ENCODE data around the gene CDCA3. TPM values are rescaled to one million over a fixed set of nuclear protein-coding genes. Genes with fewer than 3 reads are reported as not detected.

CDCA3 gene
- total RNA-seq, 1 donor from 2014 or later: 3.2 TPM

DNA sequence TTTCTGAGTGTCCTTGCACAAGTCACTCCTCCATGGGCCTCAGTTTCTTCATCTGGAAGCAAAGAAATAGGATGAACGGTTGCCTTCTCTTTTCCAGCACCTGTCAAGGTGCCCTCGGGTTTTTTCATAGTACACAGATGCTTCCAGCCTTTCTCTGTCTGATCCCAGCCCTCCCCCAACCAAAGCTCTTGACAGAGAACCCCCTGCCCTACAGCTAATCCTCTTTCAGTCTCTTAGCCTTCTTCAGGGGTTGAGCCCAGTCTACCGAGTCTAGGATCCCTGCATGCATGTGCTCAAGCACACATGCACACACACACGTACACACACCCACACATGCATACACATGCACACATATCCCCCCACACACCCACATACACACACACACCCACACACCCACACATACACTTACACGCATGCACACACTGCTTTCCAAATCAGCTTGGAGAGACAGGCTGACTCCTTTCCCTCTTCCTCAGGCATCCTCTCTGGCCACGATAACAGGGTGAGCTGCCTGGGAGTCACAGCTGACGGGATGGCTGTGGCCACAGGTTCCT is 4.7 kb downstream of the CDCA3 start:
- Histone ChIP-seq H2AFZ (ENCODE audit: low read depth, low read length) (no peak overlapping the region), H3K27ac (ENCODE audit: low read depth, low read length) (no peak overlapping the region), H3K4me3 (ENCODE audit: insufficient read depth, low read depth, low read length) (no peak overlapping the region), H3K4me2 (ENCODE audit: low read length) (no peak overlapping the region), H3K9ac (ENCODE audit: low read length) (no peak overlapping the region), H3K27me3 (ENCODE audit: insufficient read depth, low read length) (no peaks in the 10 kb centered on the region), H3K4me1 (ENCODE audit: insufficient read depth, low read length) (peaks cover 8% of the 10 kb centered on the region), H3K36me3 (ENCODE audit: insufficient read depth, low read length) (peaks cover 36% of the 10 kb centered on the region), H3K79me2 (ENCODE audit: insufficient read depth, low read length) (peaks cover 40% of the 10 kb centered on the region), H3K9me3 (ENCODE audit: insufficient read depth, low read depth, low read length) (no peaks in the 10 kb centered on the region), H4K20me1 (ENCODE audit: insufficient read depth, low read length) (peaks cover 38% of the 10 kb centered on the region)
- Mint-ChIP-seq H3K9me3 (ENCODE audit: unreplicated experiment) (no peaks in the 10 kb centered on the region), H3K4me3 (ENCODE audit: unreplicated experiment) (no peak overlapping the region), H3K4me1 (ENCODE audit: low read depth, unreplicated experiment) (peaks cover 1% of the 10 kb centered on the region), H3K36me3 (ENCODE audit: low read depth, unreplicated experiment) (peaks cover 13% of the 10 kb centered on the region), H3K27me3 (ENCODE audit: low read depth, unreplicated experiment) (no peaks in the 10 kb centered on the region), H3K27ac (ENCODE audit: unreplicated experiment) (no peak overlapping the region)
- TF ChIP-seq, protein P1, sequence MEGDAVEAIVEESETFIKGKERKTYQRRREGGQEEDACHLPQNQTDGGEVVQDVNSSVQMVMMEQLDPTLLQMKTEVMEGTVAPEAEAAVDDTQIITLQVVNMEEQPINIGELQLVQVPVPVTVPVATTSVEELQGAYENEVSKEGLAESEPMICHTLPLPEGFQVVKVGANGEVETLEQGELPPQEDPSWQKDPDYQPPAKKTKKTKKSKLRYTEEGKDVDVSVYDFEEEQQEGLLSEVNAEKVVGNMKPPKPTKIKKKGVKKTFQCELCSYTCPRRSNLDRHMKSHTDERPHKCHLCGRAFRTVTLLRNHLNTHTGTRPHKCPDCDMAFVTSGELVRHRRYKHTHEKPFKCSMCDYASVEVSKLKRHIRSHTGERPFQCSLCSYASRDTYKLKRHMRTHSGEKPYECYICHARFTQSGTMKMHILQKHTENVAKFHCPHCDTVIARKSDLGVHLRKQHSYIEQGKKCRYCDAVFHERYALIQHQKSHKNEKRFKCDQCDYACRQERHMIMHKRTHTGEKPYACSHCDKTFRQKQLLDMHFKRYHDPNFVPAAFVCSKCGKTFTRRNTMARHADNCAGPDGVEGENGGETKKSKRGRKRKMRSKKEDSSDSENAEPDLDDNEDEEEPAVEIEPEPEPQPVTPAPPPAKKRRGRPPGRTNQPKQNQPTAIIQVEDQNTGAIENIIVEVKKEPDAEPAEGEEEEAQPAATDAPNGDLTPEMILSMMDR (IDR thresholded peaks at IDR 0.05; ENCODE audit: insufficient read depth, low read depth, low read length): no peak
- TF ChIP-seq EZH2 (IDR thresholded peaks at IDR 0.05; ENCODE audit: insufficient read depth, low read length): no peak
- no peak for DNase-seq (ENCODE audit: low read depth)
- FAIRE-seq: no peak

DNA sequence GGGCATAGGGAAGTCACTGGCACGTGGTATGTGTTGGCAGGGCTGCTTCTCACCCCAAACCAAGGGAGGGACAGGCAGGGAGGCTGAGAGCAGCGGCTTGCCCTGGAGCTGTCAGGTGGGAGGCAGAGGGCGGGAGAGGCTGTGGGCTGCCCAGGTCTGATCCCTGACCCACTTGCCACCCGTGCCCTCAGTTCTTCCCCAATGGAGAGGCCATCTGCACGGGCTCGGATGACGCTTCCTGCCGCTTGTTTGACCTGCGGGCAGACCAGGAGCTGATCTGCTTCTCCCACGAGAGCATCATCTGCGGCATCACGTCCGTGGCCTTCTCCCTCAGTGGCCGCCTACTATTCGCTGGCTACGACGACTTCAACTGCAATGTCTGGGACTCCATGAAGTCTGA is 5.7 kb downstream of the CDCA3 start:
- no peak for FAIRE-seq
- Histone ChIP-seq H3K27ac (ENCODE audit: low read depth, low read length) (no peak overlapping the region), H4K20me1 (ENCODE audit: insufficient read depth, low read length) (peaks cover 33% of the 10 kb centered on the region), H3K4me1 (ENCODE audit: insufficient read depth, low read length) (peaks cover 2% of the 10 kb centered on the region), H3K27me3 (ENCODE audit: insufficient read depth, low read length) (no peaks in the 10 kb centered on the region), H3K4me2 (ENCODE audit: low read length) (no peak overlapping the region), H3K79me2 (ENCODE audit: insufficient read depth, low read length) (peaks cover 34% of the 10 kb centered on the region), H3K9ac (ENCODE audit: low read length) (no peak overlapping the region), H3K9me3 (ENCODE audit: insufficient read depth, low read depth, low read length) (no peaks in the 10 kb centered on the region), H3K36me3 (ENCODE audit: insufficient read depth, low read length) (peaks cover 36% of the 10 kb centered on the region), H3K4me3 (ENCODE audit: insufficient read depth, low read depth, low read length) (no peak overlapping the region), H2AFZ (ENCODE audit: low read depth, low read length) (no peak overlapping the region)
- TF ChIP-seq, protein P1 (IDR thresholded peaks at IDR 0.05; ENCODE audit: insufficient read depth, low read depth, low read length): no peak
- TF ChIP-seq EZH2 (IDR thresholded peaks at IDR 0.05; ENCODE audit: insufficient read depth, low read length): no peak
- Mint-ChIP-seq H3K9me3 (ENCODE audit: unreplicated experiment) (no peaks in the 10 kb centered on the region), H3K4me3 (ENCODE audit: unreplicated experiment) (no peak overlapping the region), H3K27me3 (ENCODE audit: low read depth, unreplicated experiment) (no peaks in the 10 kb centered on the region), H3K36me3 (ENCODE audit: low read depth, unreplicated experiment) (peaks cover 13% of the 10 kb centered on the region), H3K27ac (ENCODE audit: unreplicated experiment) (no peak overlapping the region), H3K4me1 (ENCODE audit: low read depth, unreplicated experiment) (no peaks in the 10 kb centered on the region)
- no peak for DNase-seq (ENCODE audit: low read depth)

DNA sequence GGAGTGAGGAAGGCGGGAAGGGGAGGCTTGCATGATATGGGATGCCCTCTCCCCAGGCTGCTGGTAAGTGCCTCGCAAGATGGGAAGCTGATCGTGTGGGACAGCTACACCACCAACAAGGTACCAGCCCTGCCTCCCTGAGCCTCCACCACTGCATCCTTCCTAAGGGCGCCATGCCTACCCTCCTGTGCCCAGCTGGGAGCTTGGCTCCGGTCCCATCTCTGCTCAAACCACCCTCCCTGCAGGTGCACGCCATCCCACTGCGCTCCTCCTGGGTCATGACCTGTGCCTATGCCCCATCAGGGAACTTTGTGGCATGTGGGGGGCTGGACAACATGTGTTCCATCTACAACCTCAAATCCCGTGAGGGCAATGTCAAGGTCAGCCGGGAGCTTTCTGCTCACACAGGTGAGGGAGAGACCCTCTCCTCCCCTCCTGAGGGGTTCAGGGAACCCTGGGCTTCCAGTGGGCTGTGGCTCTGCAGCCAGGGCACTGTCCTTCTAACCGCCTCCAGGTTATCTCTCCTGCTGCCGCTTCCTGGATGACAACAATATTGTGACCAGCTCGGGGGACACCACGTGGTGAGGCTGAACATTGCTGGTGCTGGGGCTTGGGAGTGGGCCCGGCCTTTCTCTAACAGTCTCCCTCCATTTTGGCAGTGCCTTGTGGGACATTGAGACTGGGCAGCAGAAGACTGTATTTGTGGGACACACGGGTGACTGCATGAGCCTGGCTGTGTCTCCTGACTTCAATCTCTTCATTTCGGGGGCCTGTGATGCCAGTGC is 7.8 kb downstream of the CDCA3 start:
- H3K4me2 ChIP-seq (ENCODE audit: low read length): no peak overlapping the region
- H3K79me2 ChIP-seq (ENCODE audit: insufficient read depth, low read length): peaks cover 14% of the 10 kb centered on the region
- no peak overlapping the region for H3K27ac Mint-ChIP-seq (ENCODE audit: unreplicated experiment)
- H3K4me1 Mint-ChIP-seq (ENCODE audit: low read depth, unreplicated experiment): no peaks in the 10 kb centered on the region
- H3K27me3 ChIP-seq (ENCODE audit: insufficient read depth, low read length): no peaks in the 10 kb centered on the region
- no peaks in the 10 kb centered on the region for H3K9me3 Mint-ChIP-seq (ENCODE audit: unreplicated experiment)
- FAIRE-seq: no peak
- no peak overlapping the region for H3K4me3 ChIP-seq (ENCODE audit: insufficient read depth, low read depth, low read length)
- no peak overlapping the region for H2AFZ ChIP-seq (ENCODE audit: low read depth, low read length)
- DNase-seq (ENCODE audit: low read depth): no peak
- H3K27me3 Mint-ChIP-seq (ENCODE audit: low read depth, unreplicated experiment): no peaks in the 10 kb centered on the region
- no peaks in the 10 kb centered on the region for H3K9me3 ChIP-seq (ENCODE audit: insufficient read depth, low read depth, low read length)
- no peaks in the 10 kb centered on the region for H3K4me1 ChIP-seq (ENCODE audit: insufficient read depth, low read length)
- H3K36me3 ChIP-seq (ENCODE audit: insufficient read depth, low read length): peaks cover 42% of the 10 kb centered on the region
- H3K9ac ChIP-seq (ENCODE audit: low read length): no peak overlapping the region
- TF ChIP-seq, protein P1 (IDR thresholded peaks at IDR 0.05; ENCODE audit: insufficient read depth, low read depth, low read length): no peak
- no peak for TF ChIP-seq EZH2 (IDR thresholded peaks at IDR 0.05; ENCODE audit: insufficient read depth, low read length)
- no peak overlapping the region for H3K4me3 Mint-ChIP-seq (ENCODE audit: unreplicated experiment)
- peaks cover 30% of the 10 kb centered on the region for H4K20me1 ChIP-seq (ENCODE audit: insufficient read depth, low read length)
- peaks cover 16% of the 10 kb centered on the region for H3K36me3 Mint-ChIP-seq (ENCODE audit: low read depth, unreplicated experiment)
- H3K27ac ChIP-seq (ENCODE audit: low read depth, low read length): no peak overlapping the region

Measured in astrocyte (in vitro differentiated cells and primary cell).